HepG2 (cell line): ENCODE data around the gene PRRC2A. TPM values are rescaled to one million over a fixed set of nuclear protein-coding genes. Genes with fewer than 3 reads are reported as not detected.

ENCODE experiments used
- ATAC-seq: fragments of 200-7000 bp; cut with Tn5 transposase; 3 replicates; pipeline ENCODE4 v1.9.1; 2020; ENCODE audit warnings: mild to moderate bottlenecking, moderate library complexity
- BruUV-seq: library from RNA; stranded (reverse); fragments of 400-500 nt; replicated peaks from 2 replicates; lab custom pipeline; 2021; lab: Mats Ljungman, UMichigan
- CTCF ChIA-PET: fragments of 300-600 bp; formaldehyde crosslinking; extraction: SDS; loops from one replicate; lab custom pipeline; 2021; ENCODE audit warnings: low total read pairs, inconsistent platforms, low intra/inter-chr PET ratio; lab: Yijun Ruan, JAX
- POLR2A ChIA-PET: fragments of 350-600 bp; sonication (Branson Sonifier 250); formaldehyde crosslinking; loops from one replicate; lab custom pipeline; 2020; ENCODE audit warnings: antibody characterized with exemption, inconsistent platforms; lab: Yijun Ruan, JAX
- DNase-seq: peaks from one replicate; pipeline ENCODE4 v3.0.0-alpha.2; 2015; ENCODE audit warnings: low spot score
- FAIRE-seq: peaks from 3 replicates; lab custom pipeline; 2011; peaks lifted over from hg19 to GRCh38; lab: Jason Lieb, UNC
- H2AFZ ChIP-seq: one replicate; pipeline ENCODE4 v1.6.1; 2011; ENCODE audit warnings: low read length, inconsistent platforms
- H3K27ac ChIP-seq: fragments of 300-600 bp; 3 replicates; pipeline ENCODE4 v1.8.0; 2011; ENCODE audit warnings: mixed run types, mild to moderate bottlenecking, mixed read lengths, low read length, inconsistent platforms; ENCODE audit not compliant: insufficient read depth; ENCODE audit errors: extremely low read length
- H3K27me3 ChIP-seq, 2 experiments: fragments of 200-600 bp in 1 of 2; 2 replicates in 1 of 2; 3 replicates in 1 of 2; pipeline versions ENCODE4 v1.6.0 to v1.8.0; 2011; ENCODE audit warnings: low read length in 2 of 2, mild to moderate bottlenecking in 2 of 2, moderate library complexity in 2 of 2, inconsistent platforms in 1 of 2; ENCODE audit not compliant: insufficient read depth in 2 of 2, control insufficient read depth in 1 of 2
- H3K36me3 ChIP-seq, 2 experiments: fragments of 200-600 bp in 1 of 2; replicated peaks in 1 of 2; 2 replicates in 1 of 2; 3 replicates in 1 of 2; pipeline versions ENCODE4 v1.5.1 to v1.8.0; 2011; ENCODE audit warnings: low read length in 2 of 2, inconsistent platforms in 1 of 2; ENCODE audit not compliant: insufficient read depth in 2 of 2, control insufficient read depth in 1 of 2
- H3K4me1 ChIP-seq: 2 replicates; pipeline ENCODE4 v1.5.1; 2012; ENCODE audit warnings: low read length, inconsistent platforms; ENCODE audit not compliant: insufficient read depth
- H3K4me2 ChIP-seq: 2 replicates; pipeline ENCODE4 v1.6.0; 2011; ENCODE audit warnings: low read depth, low read length, inconsistent platforms
- H3K4me3 ChIP-seq, 3 experiments: fragments of 200-600 bp in 1 of 3; sonication (generic), shearing (Covaris generic) in 1 of 3; replicated peaks in 1 of 3; 2 replicates each; pipeline ENCODE4 v1.5.1; 2011 to 2016; ENCODE audit warnings: low read length in 3 of 3, inconsistent platforms in 2 of 3, low read depth in 2 of 3, mild to moderate bottlenecking in 2 of 3, control low read depth in 1 of 3, mixed read lengths in 1 of 3; ENCODE audit not compliant: insufficient read depth in 1 of 3
- H3K79me2 ChIP-seq: one replicate; pipeline ENCODE4 v1.6.1; 2011; ENCODE audit warnings: low read length, inconsistent platforms; ENCODE audit not compliant: insufficient read depth
- H3K9ac ChIP-seq: 2 replicates; pipeline ENCODE4 v1.6.0; 2011; ENCODE audit warnings: mild to moderate bottlenecking, low read depth, low read length, inconsistent platforms; ENCODE audit not compliant: insufficient read depth
- H3K9me3 ChIP-seq: 2 replicates; pipeline ENCODE4 v1.5.1; 2012; ENCODE audit warnings: mild to moderate bottlenecking, low read length
- H4K20me1 ChIP-seq: 2 replicates; pipeline ENCODE4 v1.6.0; 2011; ENCODE audit warnings: inconsistent platforms, mild to moderate bottlenecking, low read length, moderate library complexity; ENCODE audit not compliant: insufficient read depth
- EZH2 ChIP-seq: conservative IDR thresholded peaks from 2 replicates; pipeline ENCODE4 v1.6.1; 2012; ENCODE audit warnings: mild to moderate bottlenecking, low read depth, low read length, moderate library complexity
- HNF4A ChIP-seq: sonication (generic); formaldehyde crosslinking; IDR thresholded peaks from 2 replicates; pipeline ENCODE4 v1.4.0; 2020; ENCODE audit warnings: missing genetic modification reagents
- KDM5A ChIP-seq: fragments of 200-600 bp; sonication (generic); IDR thresholded peaks from 2 replicates; pipeline ENCODE4 v1.7.0; 2018; ENCODE audit warnings: antibody characterized with exemption, mild to moderate bottlenecking, low read length, borderline replicate concordance
- ZC3H4 ChIP-seq: sonication (generic); formaldehyde crosslinking; IDR thresholded peaks from 2 replicates; pipeline ENCODE4 v1.4.0; 2020; ENCODE audit warnings: missing genetic modification reagents, borderline replicate concordance
- ZNF160 ChIP-seq: sonication (generic); formaldehyde crosslinking; IDR thresholded peaks from 2 replicates; pipeline ENCODE4 v1.8.0; 2022; ENCODE audit warnings: mild to moderate bottlenecking, inconsistent platforms, missing genetic modification reagents
- ZNF317 ChIP-seq: sonication (generic); formaldehyde crosslinking; IDR thresholded peaks from 2 replicates; pipeline ENCODE4 v1.5.0; 2020; ENCODE audit warnings: mild to moderate bottlenecking, missing genetic modification reagents
- ZNF468 ChIP-seq: sonication (generic); formaldehyde crosslinking; IDR thresholded peaks from 2 replicates; pipeline ENCODE4 v1.8.0; 2022; ENCODE audit warnings: mild to moderate bottlenecking, moderate library complexity, missing genetic modification reagents
- ZNF605 ChIP-seq: sonication (generic); formaldehyde crosslinking; IDR thresholded peaks from 2 replicates; pipeline ENCODE4 v1.8.0; 2022; ENCODE audit warnings: mild to moderate bottlenecking, missing genetic modification reagents
- ZNF629 ChIP-seq: sonication (generic); formaldehyde crosslinking; conservative IDR thresholded peaks from 2 replicates; pipeline ENCODE4 v1.5.0; 2020; ENCODE audit warnings: missing genetic modification reagents
- ZNF703 ChIP-seq: sonication (generic); formaldehyde crosslinking; IDR thresholded peaks from 2 replicates; pipeline ENCODE4 v1.5.1; 2020; ENCODE audit warnings: missing genetic modification reagents, mild to moderate bottlenecking, moderate library complexity, borderline replicate concordance
- ZNF749 ChIP-seq: sonication (generic); formaldehyde crosslinking; IDR thresholded peaks from 2 replicates; pipeline ENCODE4 v1.8.0; 2022; ENCODE audit warnings: mild to moderate bottlenecking, missing genetic modification reagents, moderate library complexity, borderline replicate concordance
- WGBS: methylation state at CpG from one replicate; pipeline ENCODE4 v1.1.6; 2017; ENCODE audit warnings: low lambda C conversion rate; 5-methylcytosine and 5-hydroxymethylcytosine counted together
- in situ Hi-C: cut with HindIII; loops from 2 replicates; pipeline ENCODE4 v1.10.0; 2017; ENCODE audit warnings: low pct_unique_long_range_greater_than_20kb; ENCODE audit not compliant: extremely low pct_ligation_motif_present
- intact Hi-C: fragments of 100-400 bp; cut with micrococcal nuclease; formaldehyde crosslinking; loops from one replicate; pipeline ENCODE4 v1.10.0; 2022; ENCODE audit not compliant: unreplicated experiment
- polyA plus RNA-seq, 8 experiments: library from polyadenylated mRNA; depleted of rRNA in 3 of 8; stranded (reverse) in 7 of 8; unstranded in 1 of 8; fragments of >200 nt; fragmentation: Illumina TruSeq in 4 of 8; extraction: Trizol in 4 of 8; gene quantifications; 2 replicates each; pipeline versions ENCODE4 v1.2.1 to v1.2.3, GENCODE V29; 2011 to 2016; ENCODE audit warnings: low read depth in 4 of 8, missing spikeins in 1 of 8, mixed read lengths in 1 of 8; ENCODE audit not compliant: insufficient read depth in 1 of 8
- total RNA-seq, 5 experiments: library from RNA; depleted of rRNA; stranded (reverse); fragments of >200 nt; fragmentation: Illumina TruSeq; extraction: Trizol; gene quantifications; 2 replicates each; pipeline ENCODE4 v1.2.3, GENCODE V29; 2016; ENCODE audit warnings: low read depth in 1 of 5
- TF ChIP-seq, protein P1 (sequence below): sonication (generic); formaldehyde crosslinking; IDR thresholded peaks from 2 replicates; pipeline ENCODE4 v1.4.0; 2020; ENCODE audit warnings: missing genetic modification reagents
- TF ChIP-seq, protein P2 (sequence below): sonication (generic); formaldehyde crosslinking; IDR thresholded peaks from 2 replicates; pipeline ENCODE4 v1.4.0; 2020; ENCODE audit warnings: missing genetic modification reagents, borderline replicate concordance
- TF ChIP-seq, protein P3 (sequence below): sonication (generic); formaldehyde crosslinking; IDR thresholded peaks from 2 replicates; pipeline ENCODE4 v1.5.1; 2020; ENCODE audit warnings: mild to moderate bottlenecking, missing genetic modification reagents, borderline replicate concordance

The PRRC2A gene
- total and polyA plus RNA-seq, 2 of the 13 experiments (the other 11 are each of a cell fraction or from before 2014, with no cell fraction given) = 38.9 to 47.4 TPM

DNA sequence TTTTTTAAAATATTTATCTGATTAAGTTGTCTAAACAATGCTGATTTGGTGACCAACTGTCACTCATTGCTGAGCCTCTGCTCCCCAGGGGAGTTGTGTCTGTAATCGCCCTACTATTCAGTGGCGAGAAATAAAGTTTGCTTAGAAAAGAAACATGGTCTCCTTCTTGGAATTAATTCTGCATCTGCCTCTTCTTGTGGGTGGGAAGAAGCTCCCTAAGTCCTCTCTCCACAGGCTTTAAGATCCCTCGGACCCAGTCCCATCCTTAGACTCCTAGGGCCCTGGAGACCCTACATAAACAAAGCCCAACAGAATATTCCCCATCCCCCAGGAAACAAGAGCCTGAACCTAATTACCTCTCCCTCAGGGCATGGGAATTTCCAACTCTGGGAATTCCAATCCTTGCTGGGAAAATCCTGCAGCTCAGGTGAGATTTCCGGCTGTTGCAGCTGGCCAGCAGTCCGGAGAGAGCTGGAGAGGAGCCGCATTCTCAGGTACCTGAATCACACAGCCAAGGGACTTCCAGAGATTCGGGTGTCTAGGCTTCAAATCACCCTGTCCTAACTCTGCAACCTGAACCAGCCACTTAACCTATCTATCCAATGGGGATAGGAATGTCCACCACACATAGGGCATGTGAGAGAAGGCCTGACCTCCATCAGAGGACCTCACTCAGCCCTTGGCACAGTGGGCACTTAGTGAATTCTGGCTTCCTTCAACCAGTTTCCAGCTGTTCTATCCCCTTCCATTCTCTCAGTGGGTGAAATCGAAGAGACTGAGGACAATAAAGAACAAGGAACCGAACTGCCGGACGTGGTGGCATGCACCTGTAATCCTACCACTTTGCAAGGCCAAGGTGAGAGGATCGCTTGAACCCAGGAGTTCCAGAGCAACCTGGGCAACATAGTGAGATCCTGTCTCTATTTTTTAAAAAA is 42.1 kb upstream of the PRRC2A start:
- BruUV-seq = TSS peak; percentile 52
- no peak overlapping the region for H3K9ac ChIP-seq
- ChIA-PET CTCF (no interaction called here), POLR2A (interaction anchor here (1.6 to 2.3 kb wide), 3 partner anchors 20 to 86 kb away, joined by 4 to 9 read pairs (median 6); partner anchors contain the start of genes DDX39B and GPANK1)
- peaks cover 25% of the 10 kb centered on the region for H3K4me1 ChIP-seq
- no peak overlapping the region for H3K4me3 ChIP-seq
- DNase-seq = no peak
- FAIRE-seq = no peak
- no peak overlapping the region for H3K4me2 ChIP-seq
- ATAC-seq = no peak
- H3K27ac ChIP-seq = no peak overlapping the region
- H3K27me3 ChIP-seq = peaks cover 16 to 89% of the 10 kb centered on the region in 2 experiments
- no peaks in the 10 kb centered on the region for H3K36me3 ChIP-seq
- no peaks in the 10 kb centered on the region for H3K9me3 ChIP-seq
- no peak overlapping the region for H2AFZ ChIP-seq
- no peaks in the 10 kb centered on the region for H4K20me1 ChIP-seq
- in situ Hi-C loops (no loop called here), intact Hi-C loops (no loop called here)
- WGBS = 49% methylated on average over 10 of the region's 12 CpGs
- no peaks in the 10 kb centered on the region for H3K79me2 ChIP-seq
- TF ChIP-seq ZNF317 (CRISPR knock-in tag) = no peak
- TF ChIP-seq ZC3H4 (CRISPR knock-in tag) = no peak
- TF ChIP-seq ZNF749 (CRISPR knock-in tag) = no peak
- TF ChIP-seq, protein P1, sequence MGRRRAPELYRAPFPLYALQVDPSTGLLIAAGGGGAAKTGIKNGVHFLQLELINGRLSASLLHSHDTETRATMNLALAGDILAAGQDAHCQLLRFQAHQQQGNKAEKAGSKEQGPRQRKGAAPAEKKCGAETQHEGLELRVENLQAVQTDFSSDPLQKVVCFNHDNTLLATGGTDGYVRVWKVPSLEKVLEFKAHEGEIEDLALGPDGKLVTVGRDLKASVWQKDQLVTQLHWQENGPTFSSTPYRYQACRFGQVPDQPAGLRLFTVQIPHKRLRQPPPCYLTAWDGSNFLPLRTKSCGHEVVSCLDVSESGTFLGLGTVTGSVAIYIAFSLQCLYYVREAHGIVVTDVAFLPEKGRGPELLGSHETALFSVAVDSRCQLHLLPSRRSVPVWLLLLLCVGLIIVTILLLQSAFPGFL = no peak
- no peak for TF ChIP-seq ZNF605 (CRISPR knock-in tag)
- no peak for TF ChIP-seq HNF4A (CRISPR knock-in tag)
- TF ChIP-seq ZNF629 = no peak
- TF ChIP-seq, protein P2, sequence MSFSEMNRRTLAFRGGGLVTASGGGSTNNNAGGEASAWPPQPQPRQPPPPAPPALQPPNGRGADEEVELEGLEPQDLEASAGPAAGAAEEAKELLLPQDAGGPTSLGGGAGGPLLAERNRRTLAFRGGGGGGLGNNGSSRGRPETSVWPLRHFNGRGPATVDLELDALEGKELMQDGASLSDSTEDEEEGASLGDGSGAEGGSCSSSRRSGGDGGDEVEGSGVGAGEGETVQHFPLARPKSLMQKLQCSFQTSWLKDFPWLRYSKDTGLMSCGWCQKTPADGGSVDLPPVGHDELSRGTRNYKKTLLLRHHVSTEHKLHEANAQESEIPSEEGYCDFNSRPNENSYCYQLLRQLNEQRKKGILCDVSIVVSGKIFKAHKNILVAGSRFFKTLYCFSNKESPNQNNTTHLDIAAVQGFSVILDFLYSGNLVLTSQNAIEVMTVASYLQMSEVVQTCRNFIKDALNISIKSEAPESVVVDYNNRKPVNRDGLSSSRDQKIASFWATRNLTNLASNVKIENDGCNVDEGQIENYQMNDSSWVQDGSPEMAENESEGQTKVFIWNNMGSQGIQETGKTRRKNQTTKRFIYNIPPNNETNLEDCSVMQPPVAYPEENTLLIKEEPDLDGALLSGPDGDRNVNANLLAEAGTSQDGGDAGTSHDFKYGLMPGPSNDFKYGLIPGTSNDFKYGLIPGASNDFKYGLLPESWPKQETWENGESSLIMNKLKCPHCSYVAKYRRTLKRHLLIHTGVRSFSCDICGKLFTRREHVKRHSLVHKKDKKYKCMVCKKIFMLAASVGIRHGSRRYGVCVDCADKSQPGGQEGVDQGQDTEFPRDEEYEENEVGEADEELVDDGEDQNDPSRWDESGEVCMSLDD (CRISPR knock-in tag) = no peak
- no peak for TF ChIP-seq ZNF160 (CRISPR knock-in tag)
- no peak for TF ChIP-seq ZNF703
- no peak for TF ChIP-seq EZH2
- no peak for TF ChIP-seq KDM5A
- TF ChIP-seq ZNF468 = no peak
- TF ChIP-seq, protein P3, sequence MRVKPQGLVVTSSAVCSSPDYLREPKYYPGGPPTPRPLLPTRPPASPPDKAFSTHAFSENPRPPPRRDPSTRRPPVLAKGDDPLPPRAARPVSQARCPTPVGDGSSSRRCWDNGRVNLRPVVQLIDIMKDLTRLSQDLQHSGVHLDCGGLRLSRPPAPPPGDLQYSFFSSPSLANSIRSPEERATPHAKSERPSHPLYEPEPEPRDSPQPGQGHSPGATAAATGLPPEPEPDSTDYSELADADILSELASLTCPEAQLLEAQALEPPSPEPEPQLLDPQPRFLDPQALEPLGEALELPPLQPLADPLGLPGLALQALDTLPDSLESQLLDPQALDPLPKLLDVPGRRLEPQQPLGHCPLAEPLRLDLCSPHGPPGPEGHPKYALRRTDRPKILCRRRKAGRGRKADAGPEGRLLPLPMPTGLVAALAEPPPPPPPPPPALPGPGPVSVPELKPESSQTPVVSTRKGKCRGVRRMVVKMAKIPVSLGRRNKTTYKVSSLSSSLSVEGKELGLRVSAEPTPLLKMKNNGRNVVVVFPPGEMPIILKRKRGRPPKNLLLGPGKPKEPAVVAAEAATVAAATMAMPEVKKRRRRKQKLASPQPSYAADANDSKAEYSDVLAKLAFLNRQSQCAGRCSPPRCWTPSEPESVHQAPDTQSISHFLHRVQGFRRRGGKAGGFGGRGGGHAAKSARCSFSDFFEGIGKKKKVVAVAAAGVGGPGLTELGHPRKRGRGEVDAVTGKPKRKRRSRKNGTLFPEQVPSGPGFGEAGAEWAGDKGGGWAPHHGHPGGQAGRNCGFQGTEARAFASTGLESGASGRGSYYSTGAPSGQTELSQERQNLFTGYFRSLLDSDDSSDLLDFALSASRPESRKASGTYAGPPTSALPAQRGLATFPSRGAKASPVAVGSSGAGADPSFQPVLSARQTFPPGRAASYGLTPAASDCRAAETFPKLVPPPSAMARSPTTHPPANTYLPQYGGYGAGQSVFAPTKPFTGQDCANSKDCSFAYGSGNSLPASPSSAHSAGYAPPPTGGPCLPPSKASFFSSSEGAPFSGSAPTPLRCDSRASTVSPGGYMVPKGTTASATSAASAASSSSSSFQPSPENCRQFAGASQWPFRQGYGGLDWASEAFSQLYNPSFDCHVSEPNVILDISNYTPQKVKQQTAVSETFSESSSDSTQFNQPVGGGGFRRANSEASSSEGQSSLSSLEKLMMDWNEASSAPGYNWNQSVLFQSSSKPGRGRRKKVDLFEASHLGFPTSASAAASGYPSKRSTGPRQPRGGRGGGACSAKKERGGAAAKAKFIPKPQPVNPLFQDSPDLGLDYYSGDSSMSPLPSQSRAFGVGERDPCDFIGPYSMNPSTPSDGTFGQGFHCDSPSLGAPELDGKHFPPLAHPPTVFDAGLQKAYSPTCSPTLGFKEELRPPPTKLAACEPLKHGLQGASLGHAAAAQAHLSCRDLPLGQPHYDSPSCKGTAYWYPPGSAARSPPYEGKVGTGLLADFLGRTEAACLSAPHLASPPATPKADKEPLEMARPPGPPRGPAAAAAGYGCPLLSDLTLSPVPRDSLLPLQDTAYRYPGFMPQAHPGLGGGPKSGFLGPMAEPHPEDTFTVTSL (CRISPR knock-in tag) = no peak
